WERI-Rb-1 (cell line): Measurements from ENCODE around the gene C4orf17.

Source experiments
- DNase-seq: peaks from one replicate; pipeline ENCODE4 v3.0.0-alpha.2; 2020
- H3K27ac ChIP-seq: fragments of 250-450 bp; sonication (Bioruptor Pico); 2 replicates; pipeline ENCODE4 v1.5.1; 2020; ENCODE audit warnings: mild to moderate bottlenecking, moderate library complexity
- H3K27me3 ChIP-seq: fragments of 250-450 bp; sonication (Bioruptor Pico); 2 replicates; pipeline ENCODE4 v1.5.1; 2021; ENCODE audit warnings: mild to moderate bottlenecking, low read depth, moderate library complexity; ENCODE audit not compliant: insufficient read depth, severe bottlenecking
- H3K36me3 ChIP-seq: fragments of 250-450 bp; sonication (Bioruptor Pico); 2 replicates; pipeline ENCODE4 v1.5.1; 2020; ENCODE audit warnings: mild to moderate bottlenecking, moderate library complexity
- H3K4me3 ChIP-seq: 2 replicates; pipeline ENCODE4 v1.5.1; 2011; ENCODE audit warnings: low read depth, mild to moderate bottlenecking, control low read depth, low read length
- H3K9me3 ChIP-seq: fragments of 250-450 bp; sonication (Bioruptor Pico); 2 replicates; pipeline ENCODE4 v1.5.1; 2021; ENCODE audit warnings: mild to moderate bottlenecking, moderate library complexity; ENCODE audit not compliant: severe bottlenecking
- TF ChIP-seq, protein P1 (sequence below): IDR thresholded peaks from 2 replicates; pipeline ENCODE4 v1.5.1; 2011; ENCODE audit warnings: low read depth, mild to moderate bottlenecking, control low read depth, inconsistent platforms, low read length

Gene C4orf17

DNA sequence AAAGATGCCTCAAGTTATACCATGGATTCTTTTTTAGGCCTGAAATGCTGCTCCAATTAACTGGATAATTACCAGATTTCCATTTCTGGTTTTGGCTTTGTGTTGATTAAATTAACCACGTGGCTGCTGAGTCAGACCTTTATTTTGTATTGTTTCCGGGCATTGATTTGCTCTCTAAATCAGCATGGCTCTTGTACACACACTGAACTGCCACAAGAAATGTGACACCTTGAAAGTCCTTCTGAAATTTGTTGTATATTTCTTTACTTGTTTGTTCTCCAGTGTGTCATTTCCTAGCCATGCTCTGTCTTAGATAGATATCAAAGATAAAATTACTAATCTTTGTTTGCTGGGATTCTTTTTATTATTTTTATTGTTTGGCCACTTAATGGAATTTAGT is 75.5 kb downstream of the C4orf17 start:
- H3K27me3 ChIP-seq, result no peaks in the 10 kb centered on the region
- H3K9me3 ChIP-seq, result no peaks in the 10 kb centered on the region
- DNase-seq, result no peak
- H3K36me3 ChIP-seq, result no peaks in the 10 kb centered on the region
- TF ChIP-seq, protein P1, sequence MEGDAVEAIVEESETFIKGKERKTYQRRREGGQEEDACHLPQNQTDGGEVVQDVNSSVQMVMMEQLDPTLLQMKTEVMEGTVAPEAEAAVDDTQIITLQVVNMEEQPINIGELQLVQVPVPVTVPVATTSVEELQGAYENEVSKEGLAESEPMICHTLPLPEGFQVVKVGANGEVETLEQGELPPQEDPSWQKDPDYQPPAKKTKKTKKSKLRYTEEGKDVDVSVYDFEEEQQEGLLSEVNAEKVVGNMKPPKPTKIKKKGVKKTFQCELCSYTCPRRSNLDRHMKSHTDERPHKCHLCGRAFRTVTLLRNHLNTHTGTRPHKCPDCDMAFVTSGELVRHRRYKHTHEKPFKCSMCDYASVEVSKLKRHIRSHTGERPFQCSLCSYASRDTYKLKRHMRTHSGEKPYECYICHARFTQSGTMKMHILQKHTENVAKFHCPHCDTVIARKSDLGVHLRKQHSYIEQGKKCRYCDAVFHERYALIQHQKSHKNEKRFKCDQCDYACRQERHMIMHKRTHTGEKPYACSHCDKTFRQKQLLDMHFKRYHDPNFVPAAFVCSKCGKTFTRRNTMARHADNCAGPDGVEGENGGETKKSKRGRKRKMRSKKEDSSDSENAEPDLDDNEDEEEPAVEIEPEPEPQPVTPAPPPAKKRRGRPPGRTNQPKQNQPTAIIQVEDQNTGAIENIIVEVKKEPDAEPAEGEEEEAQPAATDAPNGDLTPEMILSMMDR, result no peak
- H3K4me3 ChIP-seq, result no peak overlapping the region
- H3K27ac ChIP-seq, result no peak overlapping the region

DNA sequence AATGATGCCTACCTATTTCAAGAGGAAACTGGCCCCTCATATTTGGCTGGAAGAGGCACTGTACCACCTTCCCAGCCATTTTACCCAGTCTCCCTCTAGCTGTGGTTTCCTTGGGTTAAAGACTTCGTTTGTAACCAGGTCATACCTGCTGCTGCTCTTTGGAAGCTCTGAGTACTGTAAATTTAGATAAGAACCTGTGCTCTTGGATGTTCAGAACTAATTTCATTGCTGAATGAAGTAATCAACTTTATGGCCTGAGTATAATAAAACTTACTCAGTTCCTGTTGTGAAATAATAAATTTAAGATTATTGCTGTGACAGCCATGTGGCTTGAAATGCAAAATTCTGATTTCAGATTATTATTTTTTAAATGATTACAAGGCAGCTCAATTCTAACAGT is 76.0 kb downstream of the C4orf17 start:
- no peak for DNase-seq
- Histone ChIP-seq H3K27ac (no peak overlapping the region), H3K36me3 (no peaks in the 10 kb centered on the region), H3K27me3 (no peaks in the 10 kb centered on the region), H3K9me3 (no peaks in the 10 kb centered on the region), H3K4me3 (no peak overlapping the region)
- TF ChIP-seq, protein P1, result no peak

DNA sequence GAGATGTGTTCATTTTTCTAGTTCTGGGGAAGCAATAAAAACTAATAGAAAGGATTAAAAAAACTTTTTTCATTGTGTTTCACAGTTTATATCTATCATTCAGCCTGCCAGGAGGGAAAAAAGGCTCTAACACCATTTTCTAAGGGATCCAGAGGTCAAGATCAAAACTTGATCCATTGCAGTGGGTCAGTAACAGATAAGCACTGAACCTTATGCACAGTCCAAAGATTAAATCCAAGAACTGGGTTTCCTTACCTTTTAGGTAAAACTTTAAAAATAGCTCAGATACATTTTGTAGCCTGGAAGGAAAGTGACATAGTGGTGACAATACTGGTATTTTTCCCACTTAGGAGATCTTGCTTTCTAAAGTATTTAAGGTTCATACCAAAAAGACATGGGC is 76.5 kb downstream of the C4orf17 start:
- Histone ChIP-seq H3K27me3 (no peaks in the 10 kb centered on the region), H3K36me3 (no peaks in the 10 kb centered on the region), H3K27ac (no peak overlapping the region), H3K9me3 (no peaks in the 10 kb centered on the region), H3K4me3 (no peak overlapping the region)
- TF ChIP-seq, protein P1, result no peak
- DNase-seq, result no peak

DNA sequence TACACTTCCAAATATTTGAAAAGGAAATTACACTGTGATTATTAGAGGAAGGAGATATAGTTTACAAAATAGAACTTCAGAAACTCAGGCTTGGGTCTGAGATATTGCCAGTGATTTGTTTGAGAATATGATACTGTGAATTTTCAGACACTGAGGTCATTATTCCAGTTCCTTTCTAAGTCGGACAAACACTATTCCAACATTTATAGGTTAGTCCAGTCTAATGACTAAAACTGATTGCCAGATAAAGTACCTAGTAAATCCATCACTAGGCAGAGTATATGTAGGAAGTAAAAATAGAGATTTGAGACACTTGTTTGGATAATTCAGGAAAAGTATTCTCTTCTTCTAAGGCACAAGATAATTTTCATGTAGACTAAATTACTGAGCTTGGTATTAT is 77.0 kb downstream of the C4orf17 start:
- H3K9me3 ChIP-seq, result no peaks in the 10 kb centered on the region
- TF ChIP-seq, protein P1, result no peak
- no peaks in the 10 kb centered on the region for H3K36me3 ChIP-seq
- no peak for DNase-seq
- H3K27ac ChIP-seq, result no peak overlapping the region
- no peaks in the 10 kb centered on the region for H3K27me3 ChIP-seq
- no peak overlapping the region for H3K4me3 ChIP-seq

DNA sequence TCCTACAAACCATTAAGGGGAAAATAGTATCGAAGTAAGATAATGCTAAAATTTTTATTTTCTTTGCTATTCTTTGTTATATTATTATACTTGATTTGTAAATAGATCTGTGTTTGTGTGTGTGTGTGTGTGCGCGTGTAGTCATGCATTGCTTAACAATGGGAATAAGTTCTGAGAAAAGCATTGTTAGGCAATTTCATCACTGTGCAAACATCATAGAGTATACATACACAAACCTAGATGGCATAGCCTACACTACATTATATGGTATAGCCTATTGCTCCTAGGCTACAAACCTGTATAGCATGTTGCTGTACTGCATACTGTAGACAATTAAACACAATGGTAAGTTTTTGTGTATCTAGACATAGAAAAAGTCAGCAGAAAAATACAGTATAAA is 80.9 kb downstream of the C4orf17 start:
- Histone ChIP-seq H3K36me3 (no peaks in the 10 kb centered on the region), H3K27me3 (no peaks in the 10 kb centered on the region), H3K9me3 (no peaks in the 10 kb centered on the region), H3K27ac (no peak overlapping the region), H3K4me3 (no peak overlapping the region)
- TF ChIP-seq, protein P1, result no peak
- DNase-seq, result no peak
